Liver (tissue), 3 donors: ENCODE measurements around the gene MAMDC2.
A peak's percentile ranks its signal among the peaks of the same experiment; 100 is the strongest.

Experiments used
- ATF3 ChIP-seq: IDR thresholded peaks from 2 replicates; pipeline ENCODE4 v1.6.1; 2016; ENCODE audit warnings: antibody characterized with exemption
- CTCF ChIP-seq: fragments of 150-350 bp; IDR thresholded peaks from 2 replicates; pipeline ENCODE4 v1.5.1; 2017; ENCODE audit warnings: improper control_type of control experiment, low read depth, low read length; ENCODE audit not compliant: missing input control
- EGR1 ChIP-seq, 2 donors: IDR thresholded peaks; 2 replicates each; pipeline ENCODE4 v1.6.1; 2016 to 2018; ENCODE audit warnings: antibody characterized with exemption in 2 of 2, low read depth in 2 of 2
- JUND ChIP-seq, 2 donors: IDR thresholded peaks; 2 replicates each; pipeline ENCODE4 v1.6.1; 2016; ENCODE audit warnings: antibody characterized with exemption in 2 of 2
- MAX ChIP-seq: IDR thresholded peaks from 2 replicates; pipeline ENCODE4 v1.6.1; 2016; ENCODE audit warnings: antibody characterized with exemption
- RAD21 ChIP-seq, 2 donors: IDR thresholded peaks; 2 replicates each; pipeline ENCODE4 v1.6.1; 2016; ENCODE audit warnings: antibody characterized with exemption in 2 of 2, mild to moderate bottlenecking in 2 of 2
- REST ChIP-seq: IDR thresholded peaks from 2 replicates; pipeline ENCODE4 v1.6.1; 2016; ENCODE audit warnings: antibody characterized with exemption, mild to moderate bottlenecking
- TAF1 ChIP-seq: conservative IDR thresholded peaks from 2 replicates; pipeline ENCODE4 v1.6.1; 2016; ENCODE audit warnings: antibody characterized with exemption, mild to moderate bottlenecking
- YY1 ChIP-seq: IDR thresholded peaks from 2 replicates; pipeline ENCODE4 v1.6.1; 2016; ENCODE audit warnings: antibody characterized with exemption, mild to moderate bottlenecking
- ZBTB33 ChIP-seq: IDR thresholded peaks from 2 replicates; pipeline ENCODE4 v1.6.1; 2016; ENCODE audit warnings: antibody characterized with exemption
- donor health status: healthy.
- donor health status: healthy.

- TF ChIP-seq CTCF = no peak
- no peak for TF ChIP-seq TAF1
- peak in 1 of 2 donors; percentile 36 for TF ChIP-seq RAD21 (IDR thresholded peaks at IDR 0.05)
- TF ChIP-seq JUND (IDR thresholded peaks at IDR 0.05) = peak in 1 of 2 donors; percentile 66
- peak; percentile 63 for TF ChIP-seq MAX
- TF ChIP-seq ZBTB33 = peak; percentile 44
- TF ChIP-seq ATF3 = no peak
- no peak for TF ChIP-seq YY1
- no peak for TF ChIP-seq REST
- peak; percentile 69 to 80 for TF ChIP-seq EGR1 (IDR thresholded peaks at IDR 0.05; ENCODE audit: low read depth in 2 of 2)
Measured at GRCh38 chr9:70080481-70081119, 37.0 kb downstream of the MAMDC2 start.
